ENCODE data around the gene ZNF521.
"Not testable (repeated sequence)": the region's sequence is repeated elsewhere in the genome, so short reads cannot be mapped to it uniquely, and the experiment has no call there.

ZNF521 gene

DNA sequence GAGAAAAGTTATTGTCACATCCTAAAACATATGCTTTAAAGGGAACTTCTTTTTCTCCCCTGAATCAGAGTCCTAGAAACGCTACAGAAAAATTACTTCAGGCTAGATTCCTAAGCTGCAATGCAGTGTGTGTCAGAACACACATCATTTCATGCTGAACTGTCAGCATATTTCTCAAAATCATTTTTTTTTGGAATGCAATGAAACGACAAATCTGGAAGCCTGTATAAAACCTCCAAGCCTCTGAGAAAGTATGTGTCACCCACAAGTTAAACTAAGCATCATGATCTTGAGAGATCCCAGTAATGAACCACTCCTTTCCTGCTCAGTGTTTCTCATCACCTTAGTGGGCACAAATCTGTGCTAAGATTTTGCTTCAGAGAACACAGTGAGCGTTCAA lies 276.2 kb downstream of the ZNF521 start:
- DNase-seq (ENCODE audit: low read depth), result no peak

DNA sequence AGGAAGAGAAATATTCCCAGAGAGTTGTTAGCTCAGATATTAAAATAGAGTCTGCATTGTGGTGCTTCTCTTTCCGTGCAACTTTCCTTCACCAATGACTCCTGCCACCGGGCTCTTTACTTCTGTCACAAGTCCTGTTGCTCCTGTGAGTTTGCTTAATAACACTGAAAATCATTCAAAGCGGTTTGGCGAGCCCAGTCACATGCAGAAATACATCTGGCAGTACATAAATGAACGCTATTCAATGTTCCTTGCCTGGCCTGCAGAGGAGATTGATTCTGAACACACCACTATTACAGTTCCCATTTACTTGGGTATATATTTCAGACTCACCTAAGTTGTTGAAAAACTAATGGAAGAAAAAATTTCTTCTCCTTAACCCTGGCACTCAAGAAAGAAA lies 276.6 kb downstream of the ZNF521 start:
- DNase-seq (ENCODE audit: low read depth), result no peak

DNA sequence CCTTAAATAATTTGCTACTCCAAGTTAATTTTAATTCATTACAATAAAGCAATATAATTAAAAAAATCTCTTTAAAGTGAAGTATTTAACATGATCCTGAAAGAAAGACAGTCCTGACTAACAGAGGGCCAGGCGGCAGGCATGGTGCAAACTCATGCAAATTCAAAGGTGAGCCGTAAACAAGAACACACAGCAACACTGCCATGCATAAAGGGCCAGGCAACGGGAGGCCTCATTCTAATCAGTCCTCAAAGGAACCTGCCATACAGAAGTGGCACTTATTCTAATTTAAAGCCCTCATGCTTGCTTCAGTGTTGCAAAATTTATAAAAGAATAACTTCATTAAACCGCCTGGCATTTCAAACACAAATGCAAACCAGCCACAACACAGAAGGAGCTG lies 277.0 kb downstream of the ZNF521 start:
- DNase-seq (ENCODE audit: low read depth), result no peak

DNA sequence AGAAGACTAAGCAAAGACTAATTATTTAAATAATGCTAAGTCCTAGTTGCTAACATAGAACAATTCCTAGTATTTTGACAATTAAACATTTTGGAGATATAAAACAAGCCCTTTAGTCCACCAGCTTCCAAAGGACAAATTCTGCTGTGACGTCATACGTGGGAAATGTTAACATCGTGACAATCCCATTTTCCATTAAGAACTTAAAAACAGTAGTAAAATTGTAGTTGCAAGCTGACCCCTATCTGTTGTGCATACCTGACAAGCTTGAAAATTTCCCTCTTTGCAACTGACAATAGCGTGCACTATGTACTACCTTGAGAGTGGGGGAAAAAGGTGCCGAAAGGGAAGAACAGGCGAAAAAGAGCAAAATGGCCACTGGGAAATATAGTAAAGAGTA lies 279.8 kb downstream of the ZNF521 start:
- DNase-seq (ENCODE audit: low read depth), result no peak

DNA sequence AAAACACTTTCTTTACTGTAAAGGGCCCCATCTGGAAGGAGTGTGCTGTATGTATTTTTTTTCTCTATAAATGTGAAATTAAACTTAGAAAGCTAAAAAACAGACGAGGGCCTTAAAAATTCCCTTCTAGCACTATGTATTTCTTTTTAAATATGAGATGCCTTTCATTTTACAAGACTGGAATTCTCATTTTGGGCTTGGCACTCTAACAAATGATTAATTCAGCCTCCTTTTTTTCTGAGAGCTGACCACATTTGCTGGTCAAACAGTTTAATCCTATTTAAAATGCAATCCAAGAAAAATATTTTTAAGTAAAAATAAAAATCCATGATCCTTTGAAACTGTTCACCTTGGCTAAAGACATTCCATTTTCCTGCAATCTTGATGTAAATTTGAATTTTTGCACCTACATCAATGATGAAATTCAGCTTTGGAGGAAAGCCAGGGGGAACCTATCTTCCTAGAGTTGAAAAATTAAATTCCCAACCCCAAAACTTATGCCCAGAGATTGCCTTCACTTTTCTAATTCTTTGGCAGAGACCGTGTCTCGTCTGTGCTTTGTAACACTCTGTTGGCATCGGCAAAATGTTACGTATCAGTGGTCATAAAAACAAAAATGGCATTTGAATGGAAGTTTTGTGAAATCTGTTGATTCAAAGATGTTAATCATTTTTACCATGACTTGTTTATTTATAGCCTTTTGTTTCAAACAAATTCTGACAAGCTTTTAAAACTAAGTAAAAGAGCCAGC lies 284.5 kb downstream of the ZNF521 start:
- no peak for DNase-seq (ENCODE audit: low read depth)

DNA sequence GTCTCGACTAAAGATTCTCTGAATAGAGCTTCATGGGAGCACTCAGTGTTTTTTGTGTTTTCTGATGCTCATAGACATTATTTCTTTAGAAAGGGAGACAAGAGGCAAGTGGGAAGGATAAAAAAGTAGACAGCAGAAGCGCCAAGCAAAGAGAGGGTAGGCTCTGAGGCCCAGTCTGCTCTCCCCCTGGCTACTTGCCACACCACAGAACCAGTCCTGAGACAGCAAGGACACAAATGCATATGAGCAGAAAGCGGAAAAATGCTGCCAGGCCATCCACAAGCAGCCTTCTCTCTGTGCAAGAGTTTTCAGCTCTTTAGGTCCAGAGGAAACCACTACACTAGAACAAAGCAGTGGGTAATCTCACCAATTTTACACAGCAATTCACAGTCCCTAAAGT lies 285.4 kb downstream of the ZNF521 start:
- DNase-seq (ENCODE audit: low read depth), result no peak

DNA sequence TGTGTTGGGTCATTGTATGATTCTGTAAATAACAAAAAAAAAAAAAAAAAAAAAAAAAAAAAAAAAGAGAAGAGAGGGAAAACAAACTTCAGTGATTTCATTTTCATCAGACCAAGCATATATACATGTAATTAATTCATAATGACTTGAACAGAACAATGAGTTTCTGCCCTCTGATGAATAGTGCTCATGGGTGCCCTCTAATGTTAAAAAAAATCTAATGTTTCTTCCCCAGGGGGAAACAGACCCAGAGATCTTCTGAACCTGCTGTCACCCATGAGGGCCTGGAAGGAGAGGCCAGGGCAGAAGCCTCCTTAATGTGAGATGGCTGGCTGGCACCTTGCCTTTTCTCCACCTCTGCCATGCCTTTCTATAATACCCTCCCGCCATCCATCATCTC lies 289.2 kb downstream of the ZNF521 start:
- DNase-seq (ENCODE audit: low read depth), result no peak

DNA sequence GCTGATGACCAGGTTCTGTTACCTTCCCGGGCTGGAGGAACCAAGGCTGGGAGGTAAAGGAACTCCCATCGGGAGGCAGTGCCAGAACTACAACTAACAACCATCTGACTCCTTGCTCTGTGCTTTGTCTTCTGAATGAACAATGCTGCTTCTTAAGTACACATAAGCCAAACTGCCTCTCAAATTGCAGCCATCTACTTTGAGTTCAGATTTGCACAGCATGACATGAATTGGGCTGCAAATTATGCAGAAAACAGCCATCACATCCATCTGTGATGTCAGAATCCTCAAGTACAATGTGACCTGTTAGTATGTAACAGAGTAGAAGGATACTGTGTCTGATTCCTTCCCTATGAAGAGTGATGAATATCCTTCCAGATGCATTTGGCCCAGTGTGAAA lies 290.6 kb downstream of the ZNF521 start:
- DNase-seq (ENCODE audit: low read depth), result no peak

DNA sequence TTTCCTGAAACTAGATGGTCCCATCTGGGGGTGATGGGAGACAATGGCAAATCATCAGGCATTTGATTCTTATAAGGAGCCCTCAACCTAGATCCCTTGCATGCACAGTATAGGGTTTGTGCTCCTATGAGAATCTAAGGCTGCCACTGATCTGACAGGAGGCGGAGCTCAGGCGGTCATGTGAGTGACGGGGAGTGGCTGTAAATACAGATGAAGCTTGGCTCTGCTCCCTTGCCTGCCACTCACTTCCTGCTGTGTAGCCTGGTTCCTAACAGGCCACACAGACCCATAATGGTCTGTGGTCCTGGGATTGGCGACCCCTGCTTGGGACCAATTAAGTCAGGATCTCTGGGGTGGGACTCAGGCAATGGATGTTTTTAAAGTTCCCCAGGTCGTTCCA lies 293.4 kb downstream of the ZNF521 start:
- DNase-seq (ENCODE audit: low read depth), result no peak

DNA sequence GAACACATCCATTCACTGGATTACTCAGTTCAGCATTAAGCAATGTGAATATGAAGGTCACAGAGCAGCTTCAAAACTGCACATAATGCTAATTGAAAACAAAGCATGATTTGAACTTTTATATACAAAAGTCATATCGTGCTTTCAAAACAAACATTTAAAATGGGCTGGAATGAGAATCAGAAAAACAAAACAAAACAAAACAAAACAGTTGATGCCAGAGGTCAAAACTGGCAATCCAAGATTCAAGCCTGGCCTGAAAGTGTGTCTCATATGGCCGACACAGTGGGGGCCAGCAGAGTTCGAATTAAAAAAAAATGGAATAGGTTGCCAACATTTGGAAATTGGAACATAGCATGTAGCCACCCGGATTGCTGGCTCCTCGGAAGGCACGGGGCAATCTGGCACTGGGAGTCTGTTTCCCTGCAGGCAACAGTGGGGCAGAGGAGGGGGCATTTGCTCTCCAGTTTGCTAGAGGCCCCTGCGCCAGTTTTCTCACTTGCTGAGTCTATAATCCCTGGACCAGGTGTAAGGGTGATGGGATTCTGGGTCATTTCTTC lies 294.4 kb downstream of the ZNF521 start:
- no peak for DNase-seq (ENCODE audit: low read depth)

DNA sequence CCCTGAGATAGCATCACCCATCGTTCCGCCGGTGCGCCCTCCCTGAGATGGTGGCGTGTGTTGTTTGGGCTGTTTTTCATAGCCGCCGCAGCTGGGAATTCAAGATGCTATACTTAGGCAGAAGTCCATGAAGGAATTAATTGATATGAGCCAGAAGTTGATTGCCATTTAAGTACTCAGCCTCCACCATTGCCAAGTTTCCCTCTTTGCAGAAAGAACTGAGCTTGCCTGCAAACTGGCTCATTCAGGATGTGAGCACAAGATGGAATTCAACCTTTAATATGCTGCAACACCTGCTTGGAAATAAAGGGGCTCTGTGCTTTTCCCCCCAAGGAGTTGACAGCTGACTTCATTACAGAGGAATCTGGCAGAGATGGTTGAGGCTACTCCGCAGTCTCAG lies 295.5 kb downstream of the ZNF521 start:
- DNase-seq (ENCODE audit: low read depth), result no peak

DNA sequence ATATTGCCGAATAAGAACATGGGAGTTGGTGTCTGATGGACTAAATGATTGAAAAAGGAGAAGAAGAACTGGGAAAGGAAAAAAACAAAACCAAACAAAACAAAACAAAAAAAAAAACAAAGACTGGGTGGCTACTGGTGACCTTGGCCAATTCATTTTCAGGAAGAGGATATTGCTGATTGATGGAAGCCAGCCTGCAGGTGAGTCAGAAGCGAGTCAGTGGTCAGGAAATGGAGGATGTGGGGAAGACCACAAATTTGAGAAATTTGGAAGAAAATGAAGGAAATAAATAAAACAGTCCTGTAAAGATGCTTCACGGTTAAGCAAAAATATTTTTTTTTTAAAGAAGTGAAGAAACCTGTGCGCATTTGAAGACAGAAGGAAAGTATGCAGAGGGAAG lies 296.9 kb downstream of the ZNF521 start:
- DNase-seq (ENCODE audit: low read depth), result no peak

DNA sequence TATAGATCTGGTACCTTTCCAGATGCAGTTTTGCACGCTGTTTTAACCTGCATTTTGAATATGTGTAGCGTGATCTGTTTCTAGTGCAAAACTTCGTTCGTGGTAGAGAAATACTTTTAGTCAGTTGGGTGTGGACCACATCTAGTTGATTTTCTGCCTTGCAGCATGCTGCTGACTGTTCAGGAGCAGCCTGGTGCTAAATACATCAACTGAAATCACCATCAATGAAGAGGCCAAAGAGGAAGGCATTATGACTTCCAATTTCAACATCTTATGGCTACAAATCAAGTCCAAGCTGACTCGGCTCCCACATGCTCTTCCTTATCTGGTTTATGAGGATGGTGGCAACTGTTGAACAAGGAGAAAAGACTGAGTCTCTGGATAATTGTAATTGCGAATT lies 298.5 kb downstream of the ZNF521 start:
- DNase-seq (ENCODE audit: low read depth), result no peak

DNA sequence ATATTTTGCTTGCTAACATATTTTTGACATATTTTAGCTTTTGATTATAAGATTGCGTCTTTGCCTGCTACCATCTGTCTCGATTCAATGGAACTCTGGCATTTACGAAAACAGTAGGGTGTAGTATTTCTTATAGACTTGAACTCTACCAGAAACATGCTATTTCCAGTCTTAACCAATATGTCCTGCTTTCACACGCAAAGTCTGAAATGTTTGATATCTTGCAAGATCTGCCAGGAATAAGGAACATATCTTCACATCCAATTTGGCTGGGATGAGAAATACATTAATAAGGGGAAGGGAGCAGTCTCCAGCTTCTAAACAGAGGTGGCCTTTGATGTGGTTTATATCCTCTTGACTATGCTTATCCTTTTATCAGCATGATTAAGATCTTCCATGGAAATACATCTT lies 299.4 kb downstream of the ZNF521 start:
- no peak for DNase-seq (ENCODE audit: low read depth)

DNA sequence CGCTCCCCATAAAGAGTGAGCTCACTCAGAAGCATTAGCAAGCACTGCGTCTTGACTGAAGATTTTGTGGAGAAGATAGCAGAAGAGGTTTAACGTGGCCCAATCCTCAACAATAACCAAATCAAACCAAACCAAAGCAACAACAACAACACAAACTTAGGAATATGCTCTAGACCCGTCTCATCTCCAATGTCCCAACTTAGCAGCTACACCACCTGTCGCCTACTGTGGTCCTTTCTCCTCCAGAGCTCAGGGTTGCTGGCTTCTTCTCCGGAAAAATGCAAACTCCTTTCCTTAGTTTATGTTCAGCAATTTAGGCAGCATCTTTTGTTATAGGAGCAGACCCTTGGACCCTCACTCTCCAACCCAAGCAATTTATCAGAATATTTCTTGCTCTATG lies 301.4 kb downstream of the ZNF521 start:
- DNase-seq (ENCODE audit: low read depth), result no peak

DNA sequence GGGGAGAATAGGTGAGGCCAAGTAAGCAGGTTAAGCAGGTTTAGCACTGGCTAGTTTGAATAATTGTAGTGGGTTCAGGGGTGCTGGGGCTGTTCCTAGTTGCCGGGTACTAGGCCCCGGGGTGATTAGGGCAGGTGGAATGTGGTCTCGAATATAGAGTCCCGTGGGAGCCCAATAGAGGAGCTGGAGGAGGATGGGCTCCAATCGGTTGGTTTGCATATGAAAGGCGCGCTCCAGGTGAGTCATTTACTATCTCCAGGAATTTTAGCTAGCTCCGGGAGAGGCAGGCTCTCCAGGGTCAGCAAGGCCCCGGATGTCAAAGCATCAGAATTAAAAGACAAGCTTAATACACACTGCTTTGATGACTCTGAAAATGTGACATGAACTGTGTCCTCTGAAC lies 304.0 kb downstream of the ZNF521 start:
- no peak for DNase-seq (ENCODE audit: low read depth)

DNA sequence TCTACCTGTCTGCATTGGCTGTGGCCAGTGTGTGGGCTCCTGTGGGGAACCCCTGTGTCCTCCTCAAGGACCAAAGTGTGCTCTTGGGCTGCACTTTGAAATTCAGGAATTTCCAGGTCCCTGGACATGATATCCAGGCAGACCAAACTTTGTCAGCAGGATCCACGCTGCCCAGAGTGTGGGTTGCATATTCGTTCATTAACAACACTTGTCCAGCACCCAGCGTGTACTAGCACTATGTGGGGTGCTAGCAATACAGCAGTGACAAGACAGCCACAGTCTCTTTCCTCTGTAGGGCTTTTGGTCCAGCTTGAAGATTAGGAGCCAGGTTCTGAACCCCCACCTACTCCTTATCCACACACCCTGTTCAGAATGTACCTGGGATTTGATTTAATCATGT lies 304.5 kb downstream of the ZNF521 start:
- DNase-seq (ENCODE audit: low read depth), result no peak

DNA sequence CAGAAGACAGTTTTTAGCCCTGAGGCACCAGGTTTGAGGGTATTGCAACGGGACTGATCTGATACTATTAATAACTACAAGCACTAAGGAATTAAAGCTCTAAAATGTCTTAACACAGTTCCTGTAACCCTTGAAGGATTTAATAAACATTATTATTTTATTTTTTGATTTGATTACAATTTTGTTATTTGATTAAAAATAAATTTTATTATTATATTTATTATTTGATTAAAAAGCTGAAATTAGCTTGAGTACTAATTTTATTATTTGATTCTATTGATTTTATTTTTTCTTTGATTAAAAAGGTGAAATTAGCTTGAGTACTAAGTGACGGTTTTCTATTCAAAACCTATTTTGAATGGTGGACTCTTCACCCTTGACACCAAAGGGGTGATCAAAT lies 307.3 kb downstream of the ZNF521 start:
- DNase-seq (ENCODE audit: low read depth), result no peak

DNA sequence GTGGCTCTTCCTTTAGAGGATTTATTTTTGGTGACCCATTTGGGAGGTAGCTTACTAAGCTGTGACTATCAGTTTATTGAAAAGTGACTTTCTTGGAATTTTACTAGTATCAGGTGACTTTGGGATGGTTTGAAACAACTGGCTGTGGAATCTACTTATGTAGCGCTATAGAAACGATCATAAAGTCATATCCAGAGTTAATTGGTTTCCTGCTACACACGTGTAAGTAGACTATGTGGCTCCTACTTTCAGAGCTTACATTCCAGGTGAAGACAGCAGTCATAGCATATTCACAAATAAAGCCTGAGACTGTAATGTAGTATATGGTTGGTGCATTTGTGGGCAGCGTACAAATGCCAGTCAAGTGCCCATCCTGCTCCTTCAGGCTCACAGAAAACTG lies 308.9 kb downstream of the ZNF521 start:
- DNase-seq (ENCODE audit: low read depth), result no peak

DNA sequence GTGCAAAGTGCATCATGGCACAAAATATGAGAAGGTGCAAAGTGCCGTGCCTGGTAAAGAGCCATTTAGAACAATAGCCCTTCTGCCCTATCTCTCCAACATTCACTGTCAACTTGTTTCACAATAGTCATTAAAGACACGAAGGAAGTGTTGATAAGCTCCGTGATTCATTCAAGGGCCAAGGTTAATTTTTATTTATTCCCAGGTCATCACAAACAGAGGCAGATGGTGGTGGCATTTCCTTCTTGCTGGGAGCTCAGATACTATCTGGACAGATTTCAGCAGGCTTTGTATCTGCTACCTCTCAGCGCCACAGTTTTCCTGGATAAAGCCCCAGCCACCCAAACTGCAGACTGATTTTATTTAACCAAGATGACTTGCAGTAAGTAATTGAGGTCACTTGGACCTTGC lies 309.3 kb downstream of the ZNF521 start:
- no peak for DNase-seq (ENCODE audit: low read depth)

DNA sequence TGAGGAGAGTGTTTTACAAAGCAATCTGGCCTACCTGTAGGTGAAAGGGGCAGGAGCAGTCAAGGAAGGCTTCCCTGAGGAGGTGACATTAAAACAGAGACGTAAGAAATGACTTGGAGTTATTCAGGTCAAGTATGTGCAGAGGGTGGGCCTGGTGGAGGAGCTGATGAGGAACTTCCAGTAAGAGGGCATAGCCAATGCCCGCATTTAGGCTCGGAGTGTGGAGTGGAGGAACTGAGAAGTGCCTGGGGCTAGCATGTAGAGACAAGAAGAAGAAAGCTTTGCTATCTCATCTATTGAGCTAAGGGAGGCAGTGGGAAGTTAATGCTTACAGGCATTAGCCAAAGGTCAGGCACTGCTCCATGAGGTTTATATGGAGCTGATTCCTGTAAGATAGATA lies 312.2 kb downstream of the ZNF521 start:
- no peak for DNase-seq (ENCODE audit: low read depth)

DNA sequence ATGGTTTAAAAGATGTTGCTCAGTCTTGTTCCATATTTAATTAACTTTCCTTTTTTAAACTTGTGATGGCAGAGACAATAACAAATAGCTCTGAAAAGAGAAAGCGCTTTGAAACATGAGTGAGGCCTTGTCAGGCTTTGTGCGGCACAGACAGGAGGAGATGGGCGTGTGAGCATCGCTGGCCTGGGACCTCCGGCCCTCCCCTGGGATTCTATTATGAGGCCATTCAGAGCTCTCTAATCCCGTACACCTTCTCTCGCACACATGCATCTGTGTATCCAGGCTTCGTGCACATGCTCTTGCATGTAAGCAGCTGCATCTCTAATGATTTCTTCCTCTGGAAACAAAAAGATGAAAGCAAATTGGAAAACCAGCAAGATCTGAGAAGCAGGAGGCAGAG lies 313.7 kb downstream of the ZNF521 start:
- no peak for DNase-seq (ENCODE audit: low read depth)

DNA sequence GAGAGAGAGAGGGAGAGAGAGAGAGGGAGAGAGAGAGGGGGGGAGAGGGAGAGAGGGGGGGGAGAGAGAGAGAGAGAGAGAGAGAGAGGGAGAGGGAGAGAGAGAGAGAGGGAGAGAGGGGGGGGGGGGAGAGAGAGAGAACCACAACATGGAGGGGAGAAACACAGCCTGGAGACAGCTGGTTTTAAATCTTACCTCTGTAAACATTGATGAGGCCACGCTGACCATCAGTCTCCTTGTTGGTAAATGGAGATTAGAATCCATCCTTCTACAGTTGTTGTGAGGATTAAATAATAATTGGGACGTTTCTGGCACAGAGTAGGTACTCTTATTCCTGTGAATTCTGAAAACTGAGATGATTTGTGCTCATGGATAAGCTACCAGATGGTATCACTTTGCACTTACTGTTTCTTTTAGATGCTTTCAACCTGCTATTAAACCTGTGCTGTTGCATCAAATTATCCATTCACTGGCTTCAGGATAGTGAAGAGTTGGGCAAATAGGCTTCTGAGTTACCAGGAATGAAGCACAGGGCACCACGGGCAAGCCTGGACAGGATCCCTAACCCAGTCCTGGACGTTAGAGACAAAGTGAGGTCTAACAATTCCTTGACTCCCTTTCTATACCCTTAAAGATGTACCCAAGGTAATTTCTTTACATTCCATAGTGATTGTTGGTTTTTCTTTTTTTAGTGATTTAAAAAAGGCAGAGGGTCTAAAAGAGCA lies 318.1 kb downstream of the ZNF521 start:
- no peak for DNase-seq (ENCODE audit: low read depth)

DNA sequence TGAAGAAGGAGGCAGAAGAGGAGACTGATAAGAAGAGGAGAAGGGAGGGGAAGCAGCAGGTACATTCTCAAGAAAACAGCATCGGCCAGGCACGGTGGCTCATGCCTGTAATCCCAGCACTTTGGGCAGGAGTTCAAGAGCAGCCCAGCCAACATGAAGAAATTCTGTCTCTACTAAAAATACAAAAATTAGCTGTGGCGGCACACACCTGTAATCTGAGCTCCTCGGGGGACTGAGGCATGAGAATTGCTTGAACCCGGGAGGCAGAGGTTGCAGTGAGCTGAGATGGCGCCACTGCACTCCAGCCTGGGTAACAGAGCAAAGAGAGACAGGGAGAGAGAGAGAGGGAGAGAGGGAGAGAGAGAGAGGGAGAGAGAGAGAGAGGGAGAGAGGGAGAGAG lies 318.8 kb downstream of the ZNF521 start:
- not testable (repeated sequence) for DNase-seq (ENCODE audit: low read depth)
